HUES48 (cell line): ENCODE measurements around the gene TTC31.
"Not testable (repeated sequence)": the region's sequence is repeated elsewhere in the genome, so short reads cannot be mapped to it uniquely, and the experiment has no call there.

Experiments used
- H3K27ac ChIP-seq: one replicate; pipeline ENCODE4 v1.7.0; 2013; ENCODE audit warnings: low read depth, low read length, inconsistent platforms
- H3K27me3 ChIP-seq: 2 replicates; pipeline ENCODE4 v1.6.1; 2013; ENCODE audit warnings: mild to moderate bottlenecking, low read length; ENCODE audit not compliant: control insufficient read depth, insufficient read depth
- H3K36me3 ChIP-seq: 2 replicates; pipeline ENCODE4 v1.6.1; 2013; ENCODE audit warnings: low read length; ENCODE audit not compliant: control insufficient read depth, insufficient read depth
- H3K4me1 ChIP-seq: 2 replicates; pipeline ENCODE4 v1.6.1; 2013; ENCODE audit warnings: mild to moderate bottlenecking, low read length; ENCODE audit not compliant: control insufficient read depth, insufficient read depth
- H3K4me3 ChIP-seq: 2 replicates; pipeline ENCODE4 v1.5.1; 2013; ENCODE audit warnings: mild to moderate bottlenecking, low read depth, low read length
- H3K9ac ChIP-seq: 2 replicates; pipeline ENCODE4 v1.6.1; 2013; ENCODE audit warnings: mild to moderate bottlenecking, low read depth, low read length, moderate library complexity
- H3K9me3 ChIP-seq: 2 replicates; pipeline ENCODE4 v1.6.1; 2013; ENCODE audit warnings: low read length; ENCODE audit not compliant: control insufficient read depth, insufficient read depth

The TTC31 gene

GRCh38 chr2:74458938-74459363 lies 23.9 kb upstream of the TTC31 start:
- Histone ChIP-seq H3K27me3 (no peaks in the 10 kb centered on the region), H3K9ac (peak overlapping the region; percentile 80), H3K36me3 (peaks cover 15% of the 10 kb centered on the region), H3K4me3 (peak overlapping the region; percentile 97), H3K4me1 (peaks cover 10% of the 10 kb centered on the region), H3K27ac (no peak overlapping the region), H3K9me3 (no peaks in the 10 kb centered on the region)

- Histone ChIP-seq H3K36me3 (peaks cover 15% of the 10 kb centered on the region), H3K4me1 (peaks cover 13% of the 10 kb centered on the region), H3K4me3 (peak overlapping the region; percentile 97; the same call in 1 of the 2 replicates)
- not testable (repeated sequence) for H3K27me3 ChIP-seq, H3K9me3 ChIP-seq, H3K9ac ChIP-seq, H3K27ac ChIP-seq
These were observed 23.3 kb upstream of the TTC31 start for GRCh38 chr2:74459503-74460118.

GRCh38 chr2:74460187-74460586 lies 22.7 kb upstream of the TTC31 start:
- not testable (repeated sequence) for H3K9me3 ChIP-seq, H3K9ac ChIP-seq, H3K27ac ChIP-seq, H3K4me3 ChIP-seq, H3K27me3 ChIP-seq
- peaks cover 13% of the 10 kb centered on the region for H3K4me1 ChIP-seq
- H3K36me3 ChIP-seq = peaks cover 15% of the 10 kb centered on the region

- Histone ChIP-seq H3K4me3 (no peak overlapping the region), H3K9me3 (no peaks in the 10 kb centered on the region), H3K4me1 (peaks cover 11% of the 10 kb centered on the region), H3K9ac (no peak overlapping the region), H3K36me3 (peaks cover 15% of the 10 kb centered on the region), H3K27ac (peak overlapping the region; percentile 38), H3K27me3 (no peaks in the 10 kb centered on the region)
These were observed 21.5 kb upstream of the TTC31 start for GRCh38 chr2:74461187-74462053.

- peaks cover 15% of the 10 kb centered on the region for H3K36me3 ChIP-seq
- H3K27me3 ChIP-seq = no peaks in the 10 kb centered on the region
- no peak overlapping the region for H3K4me3 ChIP-seq
- H3K9me3 ChIP-seq = no peaks in the 10 kb centered on the region
- H3K27ac ChIP-seq = no peak overlapping the region
- H3K4me1 ChIP-seq = peaks cover 7% of the 10 kb centered on the region
- H3K9ac ChIP-seq = no peak overlapping the region
These were observed 20.7 kb upstream of the TTC31 start for GRCh38 chr2:74462054-74462785.

GRCh38 chr2:74462786-74463105 lies 20.1 kb upstream of the TTC31 start:
- Histone ChIP-seq H3K27me3 (no peaks in the 10 kb centered on the region), H3K4me3 (no peak overlapping the region), H3K4me1 (peaks cover 7% of the 10 kb centered on the region), H3K9me3 (no peaks in the 10 kb centered on the region), H3K27ac (no peak overlapping the region), H3K9ac (no peak overlapping the region), H3K36me3 (peaks cover 15% of the 10 kb centered on the region)

GRCh38 chr2:74464406-74464805 lies 18.5 kb upstream of the TTC31 start:
- Histone ChIP-seq H3K27ac (no peak overlapping the region), H3K36me3 (peaks cover 15% of the 10 kb centered on the region), H3K4me3 (peak overlapping the region; percentile 82), H3K27me3 (no peaks in the 10 kb centered on the region), H3K9me3 (no peaks in the 10 kb centered on the region), H3K9ac (peak overlapping the region; percentile 32), H3K4me1 (peaks cover 7% of the 10 kb centered on the region)

GRCh38 chr2:74470742-74471141 lies 12.1 kb upstream of the TTC31 start:
- H3K9ac ChIP-seq, H3K4me3 ChIP-seq, H3K27ac ChIP-seq, H3K27me3 ChIP-seq, H3K9me3 ChIP-seq: not testable (repeated sequence)
- peaks cover 13% of the 10 kb centered on the region; the same call in 1 of the 2 replicates for H3K4me1 ChIP-seq
- H3K36me3 ChIP-seq = peaks cover 16% of the 10 kb centered on the region

- peak overlapping the region; percentile 81 for H3K9ac ChIP-seq
- peak overlapping the region; percentile 95 for H3K27ac ChIP-seq
- H3K4me1 ChIP-seq = peaks cover 10% of the 10 kb centered on the region; the same call in 1 of the 2 replicates
- H3K9me3 ChIP-seq = no peaks in the 10 kb centered on the region
- peak overlapping the region; percentile 99 for H3K4me3 ChIP-seq
- H3K27me3 ChIP-seq = no peaks in the 10 kb centered on the region
- peaks cover 17% of the 10 kb centered on the region for H3K36me3 ChIP-seq
These were observed 11.4 kb upstream of the TTC31 start for GRCh38 chr2:74471332-74472065.

GRCh38 chr2:74472086-74472944 lies 10.6 kb upstream of the TTC31 start, which contains the start of gene MRPL53:
Gene MRPL53, minus strand, starts transcription at chr2:74472680. Its CDS starts 20 bp downstream, at chr2:74472660.
- Histone ChIP-seq H3K9ac (peak within 1 kb of the TSS; percentile 81), H3K36me3 (peaks cover 22% of the 10 kb centered on the region), H3K4me1 (peaks cover 10% of the 10 kb centered on the region; the same call in 1 of the 2 replicates), H3K27me3 (no peaks in the 10 kb centered on the region), H3K4me3 (peak within 1 kb of the TSS; percentile 99), H3K27ac (peak within 1 kb of the TSS; percentile 95), H3K9me3 (no peaks in the 10 kb centered on the region)
